Astrocyte of the cerebellum (primary cell): ENCODE data around the gene CHSY3.

Source experiments
- DNase-seq: peaks from one replicate; pipeline ENCODE4 v3.0.0-alpha.2; 2011; ENCODE audit warnings: low read depth
- H3K4me3 ChIP-seq: 2 replicates; pipeline ENCODE4 v1.5.1; 2011; ENCODE audit warnings: mild to moderate bottlenecking, low read depth, low read length, moderate library complexity
- in situ Hi-C: cut with HindIII; loops from 2 replicates; pipeline ENCODE4 v1.10.0; 2017; ENCODE audit warnings: low sequenced_read_pairs
- TF ChIP-seq, protein P1 (sequence below): IDR thresholded peaks from 2 replicates; pipeline ENCODE4 v1.5.1; 2012; ENCODE audit warnings: low read length, low read depth, moderate library complexity, mild to moderate bottlenecking; ENCODE audit errors: missing control alignments

Gene CHSY3

DNA sequence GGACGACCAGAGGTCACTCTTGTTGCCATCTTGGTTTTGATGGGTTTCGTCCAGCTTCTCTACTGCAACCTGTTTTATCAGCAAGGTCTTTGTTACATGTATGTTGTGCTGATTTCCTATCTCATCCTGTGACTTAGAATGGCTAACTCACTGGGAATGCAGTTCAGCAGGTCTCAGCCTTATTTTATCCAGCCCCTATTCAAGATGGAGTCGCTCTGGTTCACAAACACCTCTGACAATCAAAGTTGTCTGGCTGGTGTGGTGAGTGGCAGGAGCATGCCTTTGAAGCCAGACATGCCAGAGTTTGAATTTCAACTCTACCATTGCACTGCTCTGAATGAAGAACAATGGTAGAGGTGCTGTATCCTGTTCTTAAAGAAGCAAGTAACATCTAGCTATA is 253.8 kb downstream of the CHSY3 start:
- H3K4me3 ChIP-seq, result no peak overlapping the region
- TF ChIP-seq, protein P1, sequence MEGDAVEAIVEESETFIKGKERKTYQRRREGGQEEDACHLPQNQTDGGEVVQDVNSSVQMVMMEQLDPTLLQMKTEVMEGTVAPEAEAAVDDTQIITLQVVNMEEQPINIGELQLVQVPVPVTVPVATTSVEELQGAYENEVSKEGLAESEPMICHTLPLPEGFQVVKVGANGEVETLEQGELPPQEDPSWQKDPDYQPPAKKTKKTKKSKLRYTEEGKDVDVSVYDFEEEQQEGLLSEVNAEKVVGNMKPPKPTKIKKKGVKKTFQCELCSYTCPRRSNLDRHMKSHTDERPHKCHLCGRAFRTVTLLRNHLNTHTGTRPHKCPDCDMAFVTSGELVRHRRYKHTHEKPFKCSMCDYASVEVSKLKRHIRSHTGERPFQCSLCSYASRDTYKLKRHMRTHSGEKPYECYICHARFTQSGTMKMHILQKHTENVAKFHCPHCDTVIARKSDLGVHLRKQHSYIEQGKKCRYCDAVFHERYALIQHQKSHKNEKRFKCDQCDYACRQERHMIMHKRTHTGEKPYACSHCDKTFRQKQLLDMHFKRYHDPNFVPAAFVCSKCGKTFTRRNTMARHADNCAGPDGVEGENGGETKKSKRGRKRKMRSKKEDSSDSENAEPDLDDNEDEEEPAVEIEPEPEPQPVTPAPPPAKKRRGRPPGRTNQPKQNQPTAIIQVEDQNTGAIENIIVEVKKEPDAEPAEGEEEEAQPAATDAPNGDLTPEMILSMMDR, result no peak
- in situ Hi-C loops, result no loop called here
- DNase-seq, result no peak

DNA sequence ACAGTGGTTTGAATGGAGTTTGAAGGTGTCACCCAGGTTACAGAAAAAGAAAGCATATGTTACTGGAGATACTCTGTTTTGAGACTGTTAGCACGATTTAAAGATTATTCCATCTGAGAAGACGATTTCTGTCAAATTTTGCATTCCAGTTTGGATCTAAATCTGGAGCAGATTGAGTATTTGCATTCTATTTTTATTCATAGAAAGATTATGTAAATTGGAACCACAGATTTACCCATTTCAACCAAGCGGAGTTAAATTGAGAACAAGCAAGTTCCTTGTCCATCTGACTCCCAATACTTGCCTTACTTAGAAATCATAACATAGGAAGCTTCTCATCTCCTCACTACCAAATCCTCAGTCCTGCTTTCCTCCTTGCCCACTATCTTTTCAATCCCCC is 255.7 kb downstream of the CHSY3 start:
- TF ChIP-seq, protein P1, result no peak
- in situ Hi-C loops, result no loop called here
- DNase-seq, result no peak
- H3K4me3 ChIP-seq, result no peak overlapping the region

DNA sequence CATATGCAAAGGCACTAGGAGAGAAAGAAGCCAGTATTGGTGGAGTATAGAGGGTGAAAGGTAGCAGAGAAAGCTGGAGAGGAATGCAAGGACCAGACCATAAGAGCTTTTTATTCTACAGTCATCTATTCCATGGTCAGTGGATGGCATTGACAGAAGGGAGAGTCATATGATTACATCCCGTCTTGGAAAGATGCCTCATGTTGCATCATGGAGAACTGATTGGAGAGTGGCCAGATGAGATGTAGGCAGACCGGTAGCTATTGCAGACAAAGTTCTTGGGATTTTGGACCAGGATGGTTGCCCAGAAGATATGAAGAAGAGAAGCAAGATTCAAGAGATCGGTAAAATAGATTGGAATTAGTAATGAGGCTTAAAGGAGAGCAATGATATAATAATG is 260.7 kb downstream of the CHSY3 start:
- in situ Hi-C loops, result no loop called here
- no peak for DNase-seq
- no peak overlapping the region for H3K4me3 ChIP-seq
- TF ChIP-seq, protein P1, result no peak

DNA sequence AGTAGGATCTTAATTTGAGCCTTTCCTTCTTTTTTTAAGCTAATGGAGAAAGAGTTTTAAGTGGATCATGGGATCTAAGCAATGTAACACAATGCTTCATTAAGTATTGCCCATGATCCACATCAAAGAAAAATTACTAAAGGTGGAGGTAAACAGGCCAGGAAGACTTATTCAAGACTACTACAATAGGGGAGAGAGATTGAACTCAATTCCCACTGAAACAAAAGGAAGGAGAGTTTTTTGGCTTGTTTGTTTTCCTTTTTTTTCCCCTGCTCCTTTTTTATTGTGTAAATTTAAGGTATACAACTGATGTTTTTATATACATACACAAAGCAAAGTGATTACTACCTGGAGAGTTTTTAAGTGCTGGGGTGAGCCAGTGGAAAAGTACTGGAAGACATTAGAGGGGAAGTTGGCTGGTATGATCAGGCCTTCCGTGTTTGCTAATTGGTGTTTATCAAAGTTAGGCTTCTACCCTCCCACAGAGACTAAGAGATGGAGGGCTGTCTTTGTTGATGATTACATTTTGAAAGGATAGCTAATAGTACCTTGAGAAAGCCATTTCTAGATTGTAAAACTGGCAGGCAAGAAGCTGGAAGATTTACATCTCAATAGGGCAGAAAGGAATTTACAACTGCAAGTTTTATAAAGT is 262.7 kb downstream of the CHSY3 start:
- in situ Hi-C loops, result no loop called here
- DNase-seq, result no peak
- no peak overlapping the region for H3K4me3 ChIP-seq
- TF ChIP-seq, protein P1, result no peak

DNA sequence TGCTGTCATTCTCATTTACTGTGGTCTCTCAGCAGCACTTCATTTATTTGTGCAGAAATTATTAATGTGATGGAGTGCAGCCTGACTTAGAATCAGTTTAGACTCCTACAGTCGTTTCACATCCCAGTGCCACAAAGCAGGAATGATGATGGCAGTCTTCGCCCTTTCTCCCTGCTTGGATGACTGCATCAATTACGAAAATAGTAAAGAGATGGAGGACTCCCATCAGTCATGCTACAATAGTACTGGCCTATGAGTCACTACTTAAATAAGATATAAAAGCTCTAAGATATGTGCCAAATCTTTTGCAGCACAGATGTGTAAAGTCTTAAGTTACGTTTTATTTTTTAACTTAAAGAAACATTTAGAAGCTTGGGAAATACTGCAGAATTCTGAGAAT is 263.9 kb downstream of the CHSY3 start:
- peak; percentile 12 for DNase-seq
- no peak overlapping the region for H3K4me3 ChIP-seq
- in situ Hi-C loops, result no loop called here
- TF ChIP-seq, protein P1, result no peak

DNA sequence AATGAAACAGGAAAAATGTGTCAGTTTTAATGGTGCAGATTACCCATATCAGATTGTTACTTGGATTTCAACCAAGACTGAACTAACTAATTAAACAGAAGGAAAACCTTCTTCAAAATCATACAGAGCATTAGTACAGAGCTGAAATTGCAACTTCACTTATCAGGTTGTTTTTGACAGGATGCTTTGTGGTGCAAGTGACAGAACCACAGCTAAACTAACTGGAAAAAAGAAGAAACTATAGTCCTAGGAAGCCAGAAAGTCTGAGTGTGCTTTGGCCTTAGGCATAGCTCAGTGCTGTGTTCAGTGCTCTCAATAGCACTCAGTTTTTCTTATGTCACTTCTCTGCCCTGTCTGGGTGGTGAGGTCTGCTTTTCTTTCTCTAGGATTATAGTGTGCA is 267.4 kb downstream of the CHSY3 start:
- no peak for DNase-seq
- no peak overlapping the region for H3K4me3 ChIP-seq
- TF ChIP-seq, protein P1, result no peak
- in situ Hi-C loops, result no loop called here
